Measurements from ENCODE around the gene NSMCE1. TPM values are rescaled to one million over a fixed set of nuclear protein-coding genes. Genes with fewer than 3 reads are reported as not detected.

NSMCE1 gene
- total and polyA plus RNA-seq, 7 donors = 32.5 to 65.2 (median 51.0) TPM

- no peaks in the 10 kb centered on the region for H3K9me3 ChIP-seq
- no peak overlapping the region for H3K4me3 ChIP-seq
- no peaks in the 10 kb centered on the region for H3K27me3 ChIP-seq
- 90 to 94% methylated on average over 6 of the region's 6 CpGs for WGBS, 2 donors
- TF ChIP-seq POLR2AphosphoS5 (IDR thresholded peaks at IDR 0.05) = no peak
- DNase-seq = peak; percentile 64
- H3K36me3 ChIP-seq = peaks cover 0 to 43% (median 19%) of the 10 kb centered on the region in 4 donors
- peaks cover 0 to 21% (median 15%) of the 10 kb centered on the region in 4 donors for H3K4me1 ChIP-seq
- intact Hi-C loops (cut with DNase I) = loop anchor here (2.0 kb wide), 2 partner anchors 35 to 79 kb away; partner anchors contain the start of genes IL4R and NSMCE1
- H3K27ac ChIP-seq = no peak overlapping the region
These were observed 34.8 kb downstream of the NSMCE1 start for GRCh38 chr16:27233731-27234130.

- no peaks in the 10 kb centered on the region for H3K27me3 ChIP-seq
- WGBS, 2 donors = 31 to 63% methylated on average over 13 of the region's 13 CpGs
- peaks cover 0 to 43% (median 19%) of the 10 kb centered on the region in 4 donors for H3K36me3 ChIP-seq
- H3K4me1 ChIP-seq = peaks cover 0 to 21% (median 15%) of the 10 kb centered on the region in 4 donors
- DNase-seq = peak; percentile 41
- H3K4me3 ChIP-seq = no peak overlapping the region
- TF ChIP-seq CTCF (IDR thresholded peaks at IDR 0.05) (no peak), POLR2A (IDR thresholded peaks at IDR 0.05) (no peak), EP300 (IDR thresholded peaks at IDR 0.05) (no peak), POLR2AphosphoS5 (IDR thresholded peaks at IDR 0.05) (no peak)
- H3K9me3 ChIP-seq = no peaks in the 10 kb centered on the region
- intact Hi-C loops (cut with DNase I) = no loop called here
- H3K27ac ChIP-seq = no peak overlapping the region
These were observed 35.5 kb downstream of the NSMCE1 start for GRCh38 chr16:27232901-27233625.

DNA sequence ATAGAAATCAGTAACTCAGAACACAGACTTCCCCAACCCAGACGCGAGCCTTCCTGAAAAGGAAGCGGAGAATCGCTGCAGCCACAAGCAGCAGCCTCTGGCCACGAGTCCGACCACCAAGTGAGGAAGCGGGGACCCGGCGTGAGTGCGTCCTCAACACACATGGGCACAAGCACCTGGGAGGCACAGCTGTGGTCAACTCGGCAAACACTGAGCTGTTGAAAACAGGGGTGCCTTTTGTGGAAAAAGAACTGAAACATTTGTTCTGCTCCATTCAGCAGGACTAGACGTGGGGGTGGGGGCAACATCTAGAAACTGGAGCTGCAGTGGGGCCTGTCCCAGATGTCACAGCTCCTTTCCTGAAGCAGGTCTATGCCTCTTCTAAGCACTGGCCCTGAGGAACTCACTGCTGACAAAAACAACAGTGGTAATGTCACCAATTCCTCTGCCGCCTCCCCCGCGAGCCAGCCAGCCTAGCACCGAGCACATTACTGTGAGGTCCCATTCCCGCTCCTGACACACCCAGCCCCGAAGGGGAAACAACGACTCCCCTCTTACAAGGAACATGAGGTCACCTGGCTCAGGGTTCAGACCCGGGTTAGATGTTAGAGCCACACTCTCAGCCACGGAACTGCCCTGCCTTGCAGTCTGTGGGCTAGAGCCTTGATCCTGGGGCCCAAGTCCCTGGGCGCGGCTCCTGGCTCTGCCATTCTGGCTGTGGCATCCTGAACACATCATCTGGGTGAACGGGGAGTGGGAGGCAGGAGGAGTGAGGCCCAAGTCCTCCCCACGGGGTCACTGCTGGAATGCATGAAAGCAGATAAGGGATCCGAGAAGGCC lies 36.3 kb downstream of the NSMCE1 start:
- peaks cover 0 to 43% (median 19%) of the 10 kb centered on the region in 4 donors for H3K36me3 ChIP-seq
- H3K27ac ChIP-seq = peak overlapping the region in 1 of 4 donors; percentile 23
- H3K4me1 ChIP-seq = peaks cover 0 to 18% (median 15%) of the 10 kb centered on the region in 4 donors
- DNase-seq = peak; percentile 59
- H3K9me3 ChIP-seq = no peaks in the 10 kb centered on the region
- no peak overlapping the region for H3K4me3 ChIP-seq
- intact Hi-C loops (cut with DNase I) = no loop called here
- WGBS, 2 donors = 54 to 57% methylated on average over 26 of the region's 26 CpGs
- no peaks in the 10 kb centered on the region for H3K27me3 ChIP-seq
- no peak for TF ChIP-seq POLR2AphosphoS5 (IDR thresholded peaks at IDR 0.05)
- TF ChIP-seq EP300 (IDR thresholded peaks at IDR 0.05) = no peak
- no peak for TF ChIP-seq POLR2A (IDR thresholded peaks at IDR 0.05)
- no peak for TF ChIP-seq CTCF (IDR thresholded peaks at IDR 0.05)

GRCh38 chr16:27231692-27232060 lies 36.9 kb downstream of the NSMCE1 start:
- TF ChIP-seq POLR2AphosphoS5 (IDR thresholded peaks at IDR 0.05) = no peak
- no peak for TF ChIP-seq CTCF (IDR thresholded peaks at IDR 0.05)
- no peak for TF ChIP-seq POLR2A (IDR thresholded peaks at IDR 0.05)
- TF ChIP-seq EP300 (IDR thresholded peaks at IDR 0.05) = no peak
- Histone ChIP-seq H3K4me1 (peaks cover 0 to 18% (median 15%) of the 10 kb centered on the region in 4 donors), H3K27me3 (no peaks in the 10 kb centered on the region), H3K4me3 (no peak overlapping the region), H3K9me3 (no peaks in the 10 kb centered on the region), H3K36me3 (peaks cover 0 to 43% (median 19%) of the 10 kb centered on the region in 4 donors), H3K27ac (no peak overlapping the region)
- DNase-seq = no peak
- intact Hi-C loops (cut with DNase I) = no loop called here
- WGBS, 2 donors = 71 to 88% methylated on average over 8 of the region's 8 CpGs

GRCh38 chr16:27230562-27231001 lies 38.0 kb downstream of the NSMCE1 start:
- Histone ChIP-seq H3K27me3 (no peaks in the 10 kb centered on the region), H3K36me3 (peaks cover 0 to 51% (median 20%) of the 10 kb centered on the region in 4 donors), H3K4me1 (peaks cover 0 to 13% (median 10%) of the 10 kb centered on the region in 4 donors), H3K27ac (no peak overlapping the region), H3K9me3 (no peaks in the 10 kb centered on the region), H3K4me3 (no peak overlapping the region)
- no peak for DNase-seq
- intact Hi-C loops (cut with DNase I) = no loop called here
- 26 to 44% methylated on average over 16 of the region's 16 CpGs for WGBS, 2 donors
- TF ChIP-seq POLR2A (IDR thresholded peaks at IDR 0.05) (no peak), POLR2AphosphoS5 (IDR thresholded peaks at IDR 0.05) (no peak), CTCF (IDR thresholded peaks at IDR 0.05) (no peak), EP300 (IDR thresholded peaks at IDR 0.05) (no peak)
